Hepatocyte (in vitro differentiated cells): Measurements from ENCODE around the gene NDUFS1. TPM values are rescaled to one million over a fixed set of nuclear protein-coding genes. Genes with fewer than 3 reads are reported as not detected.
"Not testable (repeated sequence)": the region's sequence is repeated elsewhere in the genome, so short reads cannot be mapped to it uniquely, and the experiment has no call there.

ENCODE experiments used
- DNase-seq: peaks from one replicate; pipeline ENCODE4 v3.0.0-alpha.2; 2016; ENCODE audit warnings: low spot score
- H2AFZ ChIP-seq: fragments of 200-600 bp; sonication (generic); 2 replicates; pipeline ENCODE4 v1.6.0; 2016; ENCODE audit warnings: antibody characterized with exemption, mild to moderate bottlenecking
- H3K27ac ChIP-seq: fragments of 200-600 bp; sonication (generic); 2 replicates; pipeline ENCODE4 v1.5.1; 2016; ENCODE audit warnings: mild to moderate bottlenecking
- H3K27me3 ChIP-seq: fragments of 200-600 bp; sonication (generic); 2 replicates; pipeline ENCODE4 v1.6.1; 2016
- H3K36me3 ChIP-seq: fragments of 200-600 bp; sonication (generic); replicated peaks from 2 replicates; pipeline ENCODE4 v1.5.1; 2016; ENCODE audit warnings: low read depth; ENCODE audit not compliant: insufficient read depth
- H3K4me1 ChIP-seq: fragments of 200-600 bp; sonication (generic); 2 replicates; pipeline ENCODE4 v1.5.1; 2016; ENCODE audit warnings: mild to moderate bottlenecking, moderate library complexity; ENCODE audit not compliant: insufficient read depth
- H3K4me2 ChIP-seq: fragments of 200-600 bp; sonication (generic); 2 replicates; pipeline ENCODE4 v1.6.0; 2016
- H3K4me3 ChIP-seq: fragments of 200-600 bp; sonication (generic); 2 replicates; pipeline ENCODE4 v1.5.1; 2016; ENCODE audit warnings: mild to moderate bottlenecking
- H3K79me2 ChIP-seq: fragments of 200-600 bp; sonication (generic); 2 replicates; pipeline ENCODE4 v1.6.0; 2017; ENCODE audit warnings: mild to moderate bottlenecking
- H3K9me2 ChIP-seq: fragments of 200-600 bp; sonication (generic); replicated peaks from 2 replicates; pipeline ENCODE4 v1.6.0; 2017; ENCODE audit warnings: mild to moderate bottlenecking; ENCODE audit not compliant: insufficient read depth
- H3K9me3 ChIP-seq: fragments of 200-600 bp; sonication (generic); 2 replicates; pipeline ENCODE4 v1.5.1; 2016; ENCODE audit warnings: low read depth, mild to moderate bottlenecking
- H4K20me1 ChIP-seq: fragments of 200-600 bp; sonication (generic); 2 replicates; pipeline ENCODE4 v1.6.0; 2016; ENCODE audit warnings: mild to moderate bottlenecking; ENCODE audit not compliant: insufficient read depth, poor library complexity, severe bottlenecking
- EZH2 ChIP-seq: fragments of 200-600 bp; sonication (generic); IDR thresholded peaks from 2 replicates; pipeline ENCODE4 v1.6.1; 2016; ENCODE audit warnings: antibody characterized with exemption, mild to moderate bottlenecking, borderline replicate concordance
- EZH2phosphoT487 ChIP-seq: fragments of 200-600 bp; sonication (generic); IDR thresholded peaks from one replicate; pipeline ENCODE4 v1.6.1; 2018; ENCODE audit warnings: antibody characterized with exemption, mild to moderate bottlenecking, low read depth, moderate library complexity; ENCODE audit not compliant: unreplicated experiment, severe bottlenecking
- WGBS: methylation state at CpG from one replicate; pipeline ENCODE4 v1.1.6; 2016; ENCODE audit warnings: low lambda C conversion rate; ENCODE audit errors: missing lambda C conversion rate; 5-methylcytosine and 5-hydroxymethylcytosine counted together
- polyA plus RNA-seq: library from polyadenylated mRNA; unstranded; fragments of >200 nt; fragmentation: Nextera tagmentation; extraction: Ambion mirVana; gene quantifications from 2 replicates; pipeline ENCODE4 v1.2.1, GENCODE V29; 2016
- total RNA-seq: library from RNA; depleted of rRNA; stranded (reverse); fragments of >200 nt; gene quantifications from 2 replicates; pipeline ENCODE4 v1.2.3, GENCODE V29; 2014
- TF ChIP-seq, protein P1 (sequence below): fragments of 200-600 bp; sonication (generic); IDR thresholded peaks from 2 replicates; pipeline ENCODE4 v1.5.1; 2016; ENCODE audit warnings: antibody characterized with exemption, mild to moderate bottlenecking; ENCODE audit not compliant: poor library complexity

Gene NDUFS1
- total RNA-seq: 92.7 and 121 TPM in 2 replicates
- polyA plus RNA-seq: 43.1 and 46.5 TPM in 2 replicates

DNA sequence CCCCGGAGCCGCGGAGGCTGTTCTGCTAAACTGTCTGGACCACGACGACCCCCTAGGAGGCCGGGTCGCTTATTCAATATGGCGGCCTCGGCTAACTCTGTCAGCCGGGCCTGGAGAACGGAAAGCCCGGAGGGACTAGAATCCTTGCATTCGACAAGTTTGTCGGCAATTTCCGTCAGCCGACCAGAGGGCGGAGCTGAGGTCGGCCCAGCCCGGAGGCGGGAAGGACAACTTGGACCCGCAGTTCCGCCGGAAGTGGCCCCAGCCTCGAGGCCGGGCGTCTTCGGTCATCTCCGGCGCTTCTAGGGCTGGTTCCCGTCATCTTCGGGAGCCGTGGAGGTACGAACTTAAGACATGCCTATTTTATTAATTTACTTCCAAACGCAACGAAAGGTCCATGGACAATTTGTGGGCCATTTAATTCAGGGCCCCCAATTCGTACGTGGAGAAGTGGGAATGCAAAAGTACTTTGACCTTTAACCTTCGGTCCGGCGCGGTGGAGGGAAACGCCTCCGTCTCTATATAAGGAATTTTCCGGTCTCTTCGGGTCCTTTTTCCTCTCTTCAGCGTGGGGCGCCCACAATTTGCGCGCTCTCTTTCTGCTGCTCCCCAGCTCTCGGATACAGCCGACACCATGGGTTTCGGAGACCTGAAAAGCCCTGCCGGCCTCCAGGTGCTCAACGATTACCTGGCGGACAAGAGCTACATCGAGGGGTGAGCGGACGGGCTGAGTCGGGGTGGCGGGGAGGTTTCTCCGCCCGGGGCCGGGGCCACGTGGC is at the start of gene NDUFS1, which contains the start of gene EEF1B2:
Gene NDUFS1, minus strand, starts transcription at position 99 of the 779 bp plus-strand sequence. CDS start 5,766 bp downstream, outside the sequence.
Gene EEF1B2, plus strand, starts transcription at position 550 of the 779 bp plus-strand sequence. Its CDS starts 85 bp downstream, at position 635.
- TF ChIP-seq EZH2phosphoT487 (no peak), EZH2 (no peak)
- TF ChIP-seq, protein P1, sequence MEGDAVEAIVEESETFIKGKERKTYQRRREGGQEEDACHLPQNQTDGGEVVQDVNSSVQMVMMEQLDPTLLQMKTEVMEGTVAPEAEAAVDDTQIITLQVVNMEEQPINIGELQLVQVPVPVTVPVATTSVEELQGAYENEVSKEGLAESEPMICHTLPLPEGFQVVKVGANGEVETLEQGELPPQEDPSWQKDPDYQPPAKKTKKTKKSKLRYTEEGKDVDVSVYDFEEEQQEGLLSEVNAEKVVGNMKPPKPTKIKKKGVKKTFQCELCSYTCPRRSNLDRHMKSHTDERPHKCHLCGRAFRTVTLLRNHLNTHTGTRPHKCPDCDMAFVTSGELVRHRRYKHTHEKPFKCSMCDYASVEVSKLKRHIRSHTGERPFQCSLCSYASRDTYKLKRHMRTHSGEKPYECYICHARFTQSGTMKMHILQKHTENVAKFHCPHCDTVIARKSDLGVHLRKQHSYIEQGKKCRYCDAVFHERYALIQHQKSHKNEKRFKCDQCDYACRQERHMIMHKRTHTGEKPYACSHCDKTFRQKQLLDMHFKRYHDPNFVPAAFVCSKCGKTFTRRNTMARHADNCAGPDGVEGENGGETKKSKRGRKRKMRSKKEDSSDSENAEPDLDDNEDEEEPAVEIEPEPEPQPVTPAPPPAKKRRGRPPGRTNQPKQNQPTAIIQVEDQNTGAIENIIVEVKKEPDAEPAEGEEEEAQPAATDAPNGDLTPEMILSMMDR: no peak
- Histone ChIP-seq H3K4me2 (peak within 1 kb of the TSS; percentile 90), H3K4me3 (peak within 1 kb of the TSS; percentile 94), H2AFZ (peak within 1 kb of the TSS; percentile 64), H3K79me2 (peaks cover 70% of the 10 kb centered on the region), H3K4me1 (peaks cover 10% of the 10 kb centered on the region), H3K27ac (peak within 1 kb of the TSS; percentile 94), H3K9me3 (no peaks in the 10 kb centered on the region), H3K27me3 (no peaks in the 10 kb centered on the region), H3K9me2 (no peaks in the 10 kb centered on the region), H3K36me3 (peaks cover 3% of the 10 kb centered on the region), H4K20me1 (peaks cover 11% of the 10 kb centered on the region)
- peak; percentile 99 for DNase-seq
- under 1% methylated on average over 54 of the region's 64 CpGs for WGBS

DNA sequence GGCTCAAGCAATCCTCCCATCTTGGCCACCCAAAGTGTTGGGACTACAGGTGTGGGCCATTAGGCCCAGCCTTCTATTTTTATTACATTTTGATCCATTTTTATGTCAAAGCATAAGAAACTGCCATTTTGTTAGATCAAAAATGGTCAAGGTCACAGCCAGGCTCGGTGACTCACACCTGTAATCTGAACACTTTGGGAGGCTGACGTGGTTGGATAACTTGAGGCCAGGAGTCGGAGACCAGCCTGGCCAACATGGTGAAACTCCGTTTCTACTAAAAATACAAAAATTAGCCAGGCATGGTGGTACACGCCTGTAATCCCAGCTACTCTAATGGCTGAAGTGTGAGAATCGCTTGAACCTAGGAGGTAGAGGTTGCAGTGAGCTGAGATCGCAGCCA is 49.7 kb upstream of the NDUFS1 start:
- H3K4me2 ChIP-seq: no peak overlapping the region
- no peak overlapping the region for H3K27ac ChIP-seq
- no peaks in the 10 kb centered on the region for H3K79me2 ChIP-seq
- H3K9me3 ChIP-seq: no peaks in the 10 kb centered on the region
- H4K20me1 ChIP-seq: no peaks in the 10 kb centered on the region
- no peak overlapping the region for H2AFZ ChIP-seq
- peaks cover 10% of the 10 kb centered on the region for H3K4me1 ChIP-seq
- H3K9me2 ChIP-seq: no peaks in the 10 kb centered on the region
- TF ChIP-seq EZH2 (no peak), EZH2phosphoT487 (no peak)
- TF ChIP-seq, protein P1: no peak
- H3K27me3 ChIP-seq: no peaks in the 10 kb centered on the region
- no peaks in the 10 kb centered on the region for H3K36me3 ChIP-seq
- no peak overlapping the region for H3K4me3 ChIP-seq
- DNase-seq: no peak
- WGBS: 93% methylated on average over 7 of the region's 7 CpGs

DNA sequence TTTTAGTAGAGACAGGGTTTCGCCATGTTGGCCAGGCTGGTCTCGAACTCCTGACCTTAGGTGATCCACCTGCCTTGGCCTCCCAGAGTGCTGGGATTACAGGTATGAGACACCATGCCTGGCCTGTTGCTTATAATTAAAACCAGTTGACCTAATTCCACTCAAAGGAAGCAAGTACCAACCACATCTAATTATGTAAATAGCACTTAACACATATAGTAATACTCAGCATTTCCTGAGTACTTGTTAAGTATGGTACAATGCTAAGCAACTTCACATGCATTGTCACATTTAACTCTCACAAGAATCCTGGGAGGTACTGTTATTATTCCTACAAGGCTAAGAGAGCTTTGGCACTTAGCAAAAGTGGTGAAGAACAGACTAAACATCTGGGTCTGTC is 48.1 kb upstream of the NDUFS1 start:
- H3K4me3 ChIP-seq, H3K27me3 ChIP-seq, H3K79me2 ChIP-seq, H3K9me2 ChIP-seq, DNase-seq, H3K4me1 ChIP-seq, H2AFZ ChIP-seq, H3K36me3 ChIP-seq, H4K20me1 ChIP-seq, H3K27ac ChIP-seq, H3K4me2 ChIP-seq, H3K9me3 ChIP-seq: not testable (repeated sequence)
- WGBS: 100% methylated on average over 2 of the region's 2 CpGs

DNA sequence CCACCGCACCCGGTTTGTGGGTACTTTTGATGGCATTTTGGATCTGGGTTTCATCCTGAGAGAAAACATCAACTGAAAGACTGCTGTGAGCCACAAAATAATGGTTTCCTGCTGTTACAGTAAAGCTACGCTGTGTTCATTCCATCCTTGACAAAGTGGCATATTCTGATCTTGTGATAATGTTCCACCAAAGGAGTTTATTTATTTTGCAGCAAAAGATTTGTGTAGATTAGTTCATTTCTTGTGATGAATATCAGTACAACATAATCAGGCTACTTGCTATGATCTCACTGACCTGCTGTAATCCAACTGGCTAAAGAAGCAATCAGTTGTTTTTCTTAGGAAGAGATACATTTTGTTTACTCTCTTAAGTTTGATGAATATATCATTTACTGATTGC is 45.5 kb upstream of the NDUFS1 start:
- TF ChIP-seq EZH2phosphoT487 (no peak), EZH2 (no peak)
- TF ChIP-seq, protein P1: no peak
- Histone ChIP-seq H3K4me3 (no peak overlapping the region), H4K20me1 (no peaks in the 10 kb centered on the region), H3K9me2 (no peaks in the 10 kb centered on the region), H3K79me2 (no peaks in the 10 kb centered on the region), H3K9me3 (no peaks in the 10 kb centered on the region), H3K36me3 (no peaks in the 10 kb centered on the region), H3K27ac (no peak overlapping the region), H3K4me1 (no peaks in the 10 kb centered on the region), H3K4me2 (no peak overlapping the region), H3K27me3 (no peaks in the 10 kb centered on the region), H2AFZ (no peak overlapping the region)
- no peak for DNase-seq
- 44% methylated on average over 3 of the region's 3 CpGs for WGBS
